NCI-H1092 (cell line): Measurements from ENCODE around the gene ADGRB3.
"Not testable (repeated sequence)": the region's sequence is repeated elsewhere in the genome, so short reads cannot be mapped to it uniquely, and the experiment has no call there.

Experiments
- DNase-seq: peaks from one replicate; lab custom pipeline; 2025; lab: John Stamatoyannopoulos, UW

ADGRB3 gene

GRCh38 chr6:68740828-68741500, 105.9 kb downstream of the ADGRB3 start:
- no peak for DNase-seq

GRCh38 chr6:68741501-68742386, 106.7 kb downstream of the ADGRB3 start:
- DNase-seq: no peak

GRCh38 chr6:68743099-68743498, 108.0 kb downstream of the ADGRB3 start:
- no peak for DNase-seq

- not testable (repeated sequence) for DNase-seq
Observed at GRCh38 chr6:68744376-68744775, 109.3 kb downstream of the ADGRB3 start.

- DNase-seq: no peak
Observed at GRCh38 chr6:68746376-68746775, 111.3 kb downstream of the ADGRB3 start.

- no peak for DNase-seq
Observed at GRCh38 chr6:68747110-68747790, 112.2 kb downstream of the ADGRB3 start.

- not testable (repeated sequence) for DNase-seq
Observed at GRCh38 chr6:68747832-68748231, 112.8 kb downstream of the ADGRB3 start.

GRCh38 chr6:68754681-68755213, 119.7 kb downstream of the ADGRB3 start:
- DNase-seq: no peak

- no peak for DNase-seq
Observed at GRCh38 chr6:68756454-68757375, 121.6 kb downstream of the ADGRB3 start.

- DNase-seq: no peak
Observed at GRCh38 chr6:68757821-68758220, 122.7 kb downstream of the ADGRB3 start.

GRCh38 chr6:68758559-68758958, 123.5 kb downstream of the ADGRB3 start:
- no peak for DNase-seq

- peak; percentile 28 for DNase-seq
Observed at GRCh38 chr6:68760485-68760884, 125.4 kb downstream of the ADGRB3 start.

- DNase-seq: peak; percentile 23
Observed at GRCh38 chr6:68760941-68761676, 126.0 kb downstream of the ADGRB3 start.

GRCh38 chr6:68761985-68762384, 126.9 kb downstream of the ADGRB3 start:
- DNase-seq: no peak

- DNase-seq: no peak
Observed at GRCh38 chr6:68771426-68771825, 136.3 kb downstream of the ADGRB3 start.

- no peak for DNase-seq
Observed at GRCh38 chr6:68774843-68775242, 139.8 kb downstream of the ADGRB3 start.

GRCh38 chr6:68776354-68776753, 141.3 kb downstream of the ADGRB3 start:
- DNase-seq: no peak

- DNase-seq: peak; percentile 79
Observed at GRCh38 chr6:68777956-68778355, 142.9 kb downstream of the ADGRB3 start.

GRCh38 chr6:68778356-68779020, 143.4 kb downstream of the ADGRB3 start:
- peak; percentile 44 for DNase-seq

GRCh38 chr6:68779366-68779765, 144.3 kb downstream of the ADGRB3 start:
- DNase-seq: no peak
